Naive B cell (primary cell): Measurements from ENCODE around the gene CHD3. TPM values are rescaled to one million over a fixed set of nuclear protein-coding genes. Genes with fewer than 3 reads are reported as not detected.

Experiments used
- ATAC-seq, 2 donors: fragments of 150-1000 bp; cut with Tn5 transposase; 2 replicates each; pipeline ENCODE4 v1.10.0; 2021; ENCODE audit warnings: low read depth in 2 of 2, mild to moderate bottlenecking in 2 of 2, moderate library complexity in 2 of 2
- DNase-seq: peaks from one replicate; pipeline ENCODE4 v3.0.0; 2022
- H3K27ac Mint-ChIP-seq, 6 donors: one replicate each; pipeline ENCODE4 v1.8.0; 2020 to 2022; ENCODE audit warnings: mild to moderate bottlenecking in 6 of 6, mixed read lengths in 6 of 6, moderate library complexity in 5 of 6, inconsistent platforms in 2 of 6
- H3K27me3 Mint-ChIP-seq, 3 donors: one replicate each; pipeline ENCODE4 v1.8.0; 2021 to 2022; ENCODE audit warnings: mixed read lengths in 3 of 3, mild to moderate bottlenecking in 1 of 3
- H3K36me3 Mint-ChIP-seq, 2 donors: one replicate each; pipeline ENCODE4 v1.8.0; 2020 to 2022; ENCODE audit warnings: mixed read lengths in 2 of 2, inconsistent platforms in 1 of 2, mild to moderate bottlenecking in 1 of 2
- H3K4me1 Mint-ChIP-seq, 3 donors: one replicate each; pipeline ENCODE4 v1.8.0; 2020 to 2022; ENCODE audit warnings: mixed read lengths in 3 of 3, inconsistent platforms in 1 of 3, mild to moderate bottlenecking in 1 of 3, moderate library complexity in 1 of 3
- H3K4me3 Mint-ChIP-seq, 8 donors: one replicate each; pipeline ENCODE4 v1.8.0; 2020 to 2022; ENCODE audit warnings: mild to moderate bottlenecking in 8 of 8, mixed read lengths in 8 of 8, moderate library complexity in 8 of 8, inconsistent platforms in 2 of 8
- H3K9me3 Mint-ChIP-seq, 7 donors: one replicate each; pipeline ENCODE4 v1.8.0; 2020 to 2022; ENCODE audit warnings: mixed read lengths in 7 of 7, mild to moderate bottlenecking in 5 of 7, inconsistent platforms in 2 of 7, moderate library complexity in 1 of 7
- polyA plus RNA-seq, 6 donors: library from polyadenylated mRNA; unstranded; fragments of 300-500 nt; fragmentation: Illumina TruSeq; gene quantifications; one replicate each; pipeline ENCODE4 v1.2.3, GENCODE V29; 2021; ENCODE audit warnings: low read depth in 6 of 6

CHD3 gene
- polyA plus RNA-seq, 6 donors from 2014 or later, result 0.06 to 8.0 (median 3.4) TPM

GRCh38 chr17:7884581-7885366, 3.8 kb upstream of the CHD3 start:
- peak; percentile 6 to 31 for ATAC-seq

GRCh38 chr17:7885367-7886226, 3.0 kb upstream of the CHD3 start:
- no peaks in the 10 kb centered on the region for H3K9me3 Mint-ChIP-seq
- peak; percentile 24 to 39 for ATAC-seq
- H3K27ac Mint-ChIP-seq, result peak overlapping the region in 1 of 6 donors; percentile 97
- no peaks in the 10 kb centered on the region for H3K27me3 Mint-ChIP-seq
- DNase-seq, result peak; percentile 44
- H3K4me3 Mint-ChIP-seq, result peak overlapping the region in 5 of 8 donors; percentile 36 to 81 (median 54)
- peaks cover 0 to 9% (median 0%) of the 10 kb centered on the region in 3 donors for H3K4me1 Mint-ChIP-seq
- H3K36me3 Mint-ChIP-seq, result no peaks in the 10 kb centered on the region

More at GRCh38 chr17:7884581-7885366, 3.8 kb upstream of the CHD3 start:
- H3K9me3 Mint-ChIP-seq, result no peaks in the 10 kb centered on the region
- no peaks in the 10 kb centered on the region for H3K36me3 Mint-ChIP-seq
- H3K27me3 Mint-ChIP-seq, result no peaks in the 10 kb centered on the region
- peak overlapping the region in 7 of 8 donors; percentile 59 to 93 (median 73) for H3K4me3 Mint-ChIP-seq
- H3K4me1 Mint-ChIP-seq, result peaks cover 0 to 6% (median 0%) of the 10 kb centered on the region in 3 donors
- H3K27ac Mint-ChIP-seq, result peak overlapping the region in 3 of 6 donors; percentile 25 to 70 (median 61)
- peak; percentile 31 for DNase-seq

DNA sequence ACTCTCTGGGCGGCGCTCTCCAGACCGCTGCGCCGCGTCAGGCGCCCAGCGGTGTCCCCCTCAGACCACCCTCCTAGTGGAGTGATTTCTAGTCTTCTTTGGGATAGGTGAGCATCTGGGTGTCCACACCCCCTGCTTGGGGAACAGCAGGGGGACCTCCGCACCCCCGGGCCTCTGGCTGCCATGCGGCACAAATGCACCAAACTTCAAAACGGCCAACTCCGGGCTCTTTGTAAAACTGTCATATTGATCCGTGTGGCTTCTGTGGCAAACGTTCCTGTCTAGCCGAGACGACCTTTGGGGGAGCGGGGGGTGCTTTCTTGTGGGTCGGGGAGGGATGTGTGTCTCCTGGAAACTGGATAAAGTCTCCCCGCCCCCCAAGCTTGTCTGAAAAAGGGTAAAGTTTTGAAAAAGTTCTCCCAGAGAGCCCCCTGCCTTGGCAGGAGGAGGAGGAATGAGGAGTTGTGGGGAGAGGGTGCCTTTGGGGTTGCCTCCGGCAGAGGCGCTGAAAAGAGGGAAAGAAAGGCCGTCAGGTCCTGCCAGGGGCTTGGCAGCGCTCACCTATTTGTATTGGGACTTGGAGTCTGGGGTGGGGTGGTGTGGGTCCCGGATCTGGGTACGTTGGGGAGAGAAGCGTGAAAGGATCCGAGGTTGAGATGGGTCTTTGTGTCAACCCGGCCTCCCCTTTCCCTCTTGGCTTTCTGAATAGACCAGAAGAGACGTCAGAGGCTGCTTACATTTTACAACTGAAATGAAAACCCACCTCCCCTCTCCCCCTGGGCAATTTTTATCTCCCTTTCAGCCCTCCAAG, 2.2 kb upstream of the CHD3 start:
- no peaks in the 10 kb centered on the region for H3K9me3 Mint-ChIP-seq
- H3K36me3 Mint-ChIP-seq, result no peaks in the 10 kb centered on the region
- no peaks in the 10 kb centered on the region for H3K27me3 Mint-ChIP-seq
- ATAC-seq (peak in 1 of 2 donors; percentile 5), DNase-seq (peak; percentile 28)
- peak overlapping the region in 1 of 6 donors; percentile 97 for H3K27ac Mint-ChIP-seq
- peaks cover 0 to 9% (median 0%) of the 10 kb centered on the region in 3 donors for H3K4me1 Mint-ChIP-seq
- H3K4me3 Mint-ChIP-seq, result no peak overlapping the region

DNA sequence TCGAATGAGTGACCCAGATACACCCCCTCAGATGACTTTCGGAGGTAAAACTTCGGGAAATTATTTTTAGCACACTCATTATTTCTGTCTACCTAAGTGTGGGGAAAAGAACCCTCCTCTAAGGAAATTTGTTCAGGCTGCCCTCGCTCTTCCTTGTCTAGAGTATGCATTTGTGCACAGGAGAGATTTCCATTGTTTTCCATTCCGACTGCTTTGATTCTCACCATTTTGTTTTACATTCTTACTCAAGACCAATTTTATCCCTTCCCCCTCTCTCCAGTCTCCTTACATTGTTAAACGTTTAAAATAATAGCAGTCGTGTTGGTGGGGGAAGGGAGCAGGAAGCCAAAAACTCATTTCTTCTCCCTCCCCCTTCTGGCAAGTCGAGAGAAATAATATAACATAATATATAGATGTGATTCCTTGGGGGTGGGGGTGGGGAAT, 1.5 kb upstream of the CHD3 start:
- DNase-seq (no peak), ATAC-seq (peak; percentile 6 to 17)
- no peak overlapping the region for H3K27ac Mint-ChIP-seq
- H3K9me3 Mint-ChIP-seq, result no peaks in the 10 kb centered on the region
- H3K36me3 Mint-ChIP-seq, result no peaks in the 10 kb centered on the region
- H3K27me3 Mint-ChIP-seq, result no peaks in the 10 kb centered on the region
- peaks cover 0 to 9% (median 0%) of the 10 kb centered on the region in 3 donors for H3K4me1 Mint-ChIP-seq
- H3K4me3 Mint-ChIP-seq, result no peak overlapping the region

DNA sequence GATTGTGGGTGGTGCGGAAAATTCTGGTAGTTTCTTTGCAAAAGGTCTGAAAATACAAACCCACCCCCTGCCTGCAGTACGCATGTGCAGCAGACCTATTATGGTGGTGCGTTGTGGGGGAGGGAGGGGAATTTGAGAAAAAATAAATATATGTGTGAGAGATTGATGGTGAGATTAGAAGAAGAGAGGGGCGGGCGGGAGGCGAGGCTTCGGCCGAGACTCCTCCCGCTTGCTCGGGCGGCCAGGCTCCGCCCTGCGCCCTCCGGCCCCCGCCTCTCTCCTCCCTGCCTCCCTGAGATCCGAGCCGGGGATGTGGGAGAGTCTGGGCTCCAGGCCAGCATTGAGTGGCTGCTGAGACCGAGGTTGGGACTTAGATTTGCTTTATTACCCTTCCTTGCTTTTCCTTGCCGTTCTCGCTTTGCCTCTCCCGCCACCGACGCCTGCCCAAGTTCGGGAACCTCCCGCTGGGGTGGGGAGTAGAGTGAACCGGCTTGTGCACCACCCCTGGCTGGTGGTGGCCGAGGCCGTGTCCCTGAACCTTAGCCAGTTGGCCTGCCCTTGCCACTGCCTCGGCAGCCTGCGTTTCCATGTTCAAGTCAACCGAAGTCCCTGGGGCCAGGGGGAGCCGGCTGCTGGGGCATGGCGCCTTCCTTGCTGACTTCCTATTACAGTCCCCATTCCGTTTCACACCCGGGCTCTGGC, 956 bp upstream of the CHD3 start:
- Mint-ChIP-seq H3K27ac (no peak overlapping the region), H3K36me3 (no peaks in the 10 kb centered on the region), H3K27me3 (no peaks in the 10 kb centered on the region), H3K9me3 (no peaks in the 10 kb centered on the region), H3K4me3 (no peak overlapping the region), H3K4me1 (peaks cover 0 to 9% (median 0%) of the 10 kb centered on the region in 3 donors)
- ATAC-seq, result peak; percentile 65 to 67
- peak; percentile 71 for DNase-seq

DNA sequence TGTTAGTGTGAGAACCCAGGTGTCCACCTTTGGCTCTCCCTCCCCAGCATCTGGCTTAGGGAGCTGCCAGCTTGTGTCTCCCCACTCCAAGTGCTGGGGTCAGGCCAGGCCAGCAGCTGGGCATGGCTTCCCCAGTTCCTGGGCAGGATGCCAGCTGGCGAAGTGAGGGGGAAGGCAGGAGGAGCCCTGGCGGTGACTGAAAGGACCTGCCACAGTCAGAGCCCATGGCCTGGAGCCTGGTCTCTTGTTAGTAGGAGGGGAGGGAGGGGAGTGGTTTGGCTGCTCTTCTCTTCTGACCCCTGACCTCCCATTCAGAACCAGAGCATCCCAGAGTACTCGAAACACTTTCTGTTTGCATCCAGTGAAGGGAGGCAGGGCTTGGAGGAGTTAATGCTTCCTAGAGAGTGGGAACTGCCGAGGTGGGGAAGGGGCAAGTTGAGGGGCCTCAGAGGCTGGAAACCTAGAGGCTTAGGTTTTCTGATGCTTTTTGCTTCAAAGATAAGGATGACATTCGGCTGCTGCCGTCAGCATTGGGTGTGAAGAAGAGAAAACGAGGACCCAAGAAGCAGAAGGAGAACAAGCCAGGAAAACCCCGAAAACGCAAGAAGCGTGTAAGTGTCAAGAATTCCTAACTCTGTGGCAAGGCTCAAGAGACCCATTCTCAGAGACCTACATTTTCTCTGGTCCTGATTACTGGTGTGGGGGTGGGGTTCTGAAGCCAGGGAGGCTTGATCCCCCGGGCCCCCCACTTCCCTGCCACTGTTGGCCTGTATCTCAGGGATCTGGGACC, 772 bp downstream of the CHD3 start:
- ATAC-seq (no peak), DNase-seq (no peak)
- H3K9me3 Mint-ChIP-seq, result no peaks in the 10 kb centered on the region
- H3K4me3 Mint-ChIP-seq, result peak overlapping the region in 1 of 8 donors; percentile 48
- no peaks in the 10 kb centered on the region for H3K27me3 Mint-ChIP-seq
- peak overlapping the region in 2 of 6 donors; percentile 32 to 89 for H3K27ac Mint-ChIP-seq
- peaks cover under 1 to 2% of the 10 kb centered on the region in 2 donors for H3K36me3 Mint-ChIP-seq
- peaks cover 0 to 5% (median 0%) of the 10 kb centered on the region in 3 donors for H3K4me1 Mint-ChIP-seq

DNA sequence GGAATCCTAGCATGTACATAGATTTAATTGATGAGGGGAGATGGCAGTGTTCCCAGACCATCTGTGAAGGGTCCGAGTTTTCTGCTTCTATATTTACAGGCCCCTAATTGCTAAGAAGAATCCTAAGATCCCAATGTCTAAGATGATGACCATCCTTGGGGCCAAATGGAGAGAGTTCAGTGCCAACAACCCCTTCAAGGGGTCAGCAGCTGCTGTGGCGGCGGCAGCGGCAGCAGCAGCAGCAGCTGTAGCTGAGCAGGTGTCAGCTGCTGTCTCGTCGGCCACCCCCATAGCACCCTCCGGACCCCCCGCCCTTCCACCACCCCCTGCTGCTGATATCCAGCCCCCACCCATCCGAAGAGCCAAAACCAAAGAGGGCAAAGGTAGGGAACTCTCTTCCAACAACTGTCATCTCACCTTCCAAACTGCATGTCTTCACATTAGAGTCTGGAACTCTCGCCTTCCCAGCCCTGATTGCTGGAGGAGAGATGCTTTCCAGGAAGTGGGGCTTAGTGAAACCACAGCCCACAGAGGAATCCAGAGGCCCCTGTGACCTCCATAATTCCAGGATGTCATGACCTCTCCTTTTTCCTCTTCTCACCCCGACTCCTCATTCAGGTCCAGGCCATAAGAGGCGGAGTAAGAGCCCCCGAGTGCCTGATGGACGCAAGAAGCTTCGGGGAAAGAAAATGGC, 4.7 kb downstream of the CHD3 start:
- H3K27me3 Mint-ChIP-seq, result no peaks in the 10 kb centered on the region
- H3K36me3 Mint-ChIP-seq, result peaks cover 11 to 26% of the 10 kb centered on the region in 2 donors
- no peak overlapping the region for H3K27ac Mint-ChIP-seq

GRCh38 chr17:7894226-7894625, 5.6 kb downstream of the CHD3 start:
- Mint-ChIP-seq H3K27me3 (no peaks in the 10 kb centered on the region), H3K27ac (peak overlapping the region in 1 of 6 donors; percentile 57)

More for the DNA sequence above, 4.7 kb downstream of the CHD3 start:
- DNase-seq (no peak), ATAC-seq (no peak)
- Mint-ChIP-seq H3K9me3 (no peaks in the 10 kb centered on the region), H3K4me1 (peaks cover 0 to 3% (median 0%) of the 10 kb centered on the region in 3 donors), H3K4me3 (no peak overlapping the region)

GRCh38 chr17:7894866-7895265, 6.3 kb downstream of the CHD3 start:
- ATAC-seq (no peak), DNase-seq (no peak)
- H3K27ac Mint-ChIP-seq, result peak overlapping the region in 2 of 6 donors; percentile 15 to 20
- H3K36me3 Mint-ChIP-seq, result peaks cover 16 to 34% of the 10 kb centered on the region in 2 donors
- H3K9me3 Mint-ChIP-seq, result no peaks in the 10 kb centered on the region
- H3K4me3 Mint-ChIP-seq, result no peak overlapping the region
- peaks cover 0 to 3% (median 0%) of the 10 kb centered on the region in 3 donors for H3K4me1 Mint-ChIP-seq
- H3K27me3 Mint-ChIP-seq, result no peaks in the 10 kb centered on the region

More at GRCh38 chr17:7894226-7894625, 5.6 kb downstream of the CHD3 start:
- peaks cover 0 to 3% (median 0%) of the 10 kb centered on the region in 3 donors for H3K4me1 Mint-ChIP-seq
- ATAC-seq (no peak), DNase-seq (no peak)
- peaks cover 16 to 29% of the 10 kb centered on the region in 2 donors for H3K36me3 Mint-ChIP-seq
- no peaks in the 10 kb centered on the region for H3K9me3 Mint-ChIP-seq
- no peak overlapping the region for H3K4me3 Mint-ChIP-seq

DNA sequence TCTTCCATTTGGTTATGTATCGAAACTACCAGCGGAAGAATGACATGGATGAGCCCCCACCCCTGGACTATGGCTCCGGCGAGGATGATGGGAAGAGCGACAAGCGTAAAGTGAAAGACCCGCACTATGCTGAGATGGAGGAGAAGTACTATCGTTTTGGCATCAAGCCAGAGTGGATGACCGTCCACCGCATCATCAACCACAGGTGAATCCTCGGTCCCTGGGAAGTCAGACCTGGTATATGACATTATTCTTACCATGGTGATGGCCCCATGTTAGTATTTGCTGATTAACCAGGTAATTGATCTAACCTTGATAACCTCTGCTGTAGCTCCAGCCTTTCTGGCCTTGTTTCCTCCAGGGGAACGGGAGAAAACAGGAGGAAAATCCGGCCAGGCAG, 8.5 kb downstream of the CHD3 start:
- H3K27me3 Mint-ChIP-seq, result no peaks in the 10 kb centered on the region
- H3K27ac Mint-ChIP-seq, result peak overlapping the region in 1 of 6 donors; percentile 5
- peaks cover 24 to 45% of the 10 kb centered on the region in 2 donors for H3K36me3 Mint-ChIP-seq

DNA sequence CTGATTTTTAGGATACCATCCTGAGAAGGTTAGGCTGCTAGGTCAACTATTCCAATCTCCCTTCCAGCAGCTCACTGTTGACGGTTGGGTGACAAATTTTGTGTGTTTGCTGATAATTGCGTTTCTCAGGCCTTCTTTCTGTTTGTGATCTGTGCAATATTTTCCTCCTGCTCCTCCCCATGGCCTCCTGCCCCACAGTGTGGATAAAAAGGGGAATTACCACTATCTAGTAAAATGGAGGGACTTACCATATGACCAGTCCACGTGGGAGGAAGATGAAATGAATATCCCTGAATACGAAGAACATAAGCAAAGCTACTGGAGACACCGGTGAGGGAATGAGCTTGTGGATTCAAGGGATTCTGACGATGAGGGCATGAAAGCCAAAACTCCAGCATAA, 9.2 kb downstream of the CHD3 start:
- Mint-ChIP-seq H3K27me3 (no peaks in the 10 kb centered on the region), H3K27ac (peak overlapping the region in 2 of 6 donors; percentile 6 to 55), H3K9me3 (no peaks in the 10 kb centered on the region), H3K4me3 (no peak overlapping the region), H3K4me1 (no peaks in the 10 kb centered on the region), H3K36me3 (peaks cover 24 to 45% of the 10 kb centered on the region in 2 donors)
- peak in 1 of 2 donors; percentile 57 for ATAC-seq
- DNase-seq, result no peak

More for the DNA sequence above, 8.5 kb downstream of the CHD3 start:
- H3K4me3 Mint-ChIP-seq, result no peak overlapping the region
- H3K9me3 Mint-ChIP-seq, result no peaks in the 10 kb centered on the region
- no peaks in the 10 kb centered on the region for H3K4me1 Mint-ChIP-seq
- DNase-seq (no peak), ATAC-seq (no peak)
